Measurements from ENCODE around the gene PCSK5.
"Not testable (repeated sequence)": the region's sequence is repeated elsewhere in the genome, so short reads cannot be mapped to it uniquely, and the experiment has no call there.

The PCSK5 gene

DNA sequence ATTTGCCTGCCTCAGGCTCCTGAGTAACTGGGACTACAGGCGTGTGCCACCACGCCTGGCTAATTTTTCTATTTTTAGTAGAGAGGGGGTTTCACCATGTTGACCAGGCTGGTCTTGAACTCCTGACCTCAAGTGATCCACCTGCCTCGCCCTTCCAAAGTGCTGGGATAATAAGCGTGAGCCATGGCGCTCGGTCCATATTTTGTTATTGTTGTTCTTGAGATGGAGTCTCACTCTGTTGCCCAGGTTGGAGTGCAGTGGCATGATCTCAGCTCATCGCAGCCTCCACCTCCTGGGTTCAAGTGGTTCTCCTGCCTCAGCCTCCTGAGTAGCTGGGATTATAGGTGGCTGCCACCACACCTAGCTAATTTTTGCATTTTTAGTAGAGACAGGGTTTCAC is 433.6 kb downstream of the PCSK5 start:
- H3K27me3 ChIP-seq (ENCODE audit: control insufficient read depth, insufficient read depth, low read length); H3K27ac ChIP-seq (ENCODE audit: low read length); H3K4me3 ChIP-seq (ENCODE audit: low read length); H3K9ac ChIP-seq (ENCODE audit: low read length); H3K4me1 ChIP-seq (ENCODE audit: control insufficient read depth, low read depth, low read length); H3K9me3 ChIP-seq (ENCODE audit: control insufficient read depth, low read depth, low read length); H3K36me3 ChIP-seq (ENCODE audit: control insufficient read depth, low read depth, low read length): not testable (repeated sequence)

DNA sequence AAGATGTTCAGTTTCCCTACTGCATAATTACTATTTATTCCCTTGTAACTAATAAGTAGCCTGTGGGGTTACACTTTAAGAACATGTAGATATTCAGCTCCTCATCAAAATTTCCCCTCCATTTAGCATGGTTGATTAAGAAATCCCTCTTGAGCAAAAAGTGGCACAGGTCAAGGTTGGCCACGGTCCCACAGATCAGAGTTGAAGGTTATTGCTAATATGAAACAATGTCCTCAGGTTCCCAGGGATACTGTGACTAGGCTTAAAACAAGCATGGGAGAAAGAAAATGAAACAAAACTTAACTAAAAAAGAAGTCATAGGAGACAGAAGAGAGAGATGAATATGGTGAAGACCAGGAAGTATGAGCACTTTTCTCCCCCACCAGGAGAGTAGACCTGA is 439.6 kb downstream of the PCSK5 start:
- no peak overlapping the region for H3K9ac ChIP-seq (ENCODE audit: low read length)
- no peak overlapping the region for H3K4me3 ChIP-seq (ENCODE audit: low read length)
- H3K9me3 ChIP-seq (ENCODE audit: control insufficient read depth, low read depth, low read length) = no peaks in the 10 kb centered on the region
- H3K27ac ChIP-seq (ENCODE audit: low read length) = no peak overlapping the region
- H3K27me3 ChIP-seq (ENCODE audit: control insufficient read depth, insufficient read depth, low read length) = no peaks in the 10 kb centered on the region
- H3K4me1 ChIP-seq (ENCODE audit: control insufficient read depth, low read depth, low read length) = no peaks in the 10 kb centered on the region
- no peaks in the 10 kb centered on the region for H3K36me3 ChIP-seq (ENCODE audit: control insufficient read depth, low read depth, low read length)

DNA sequence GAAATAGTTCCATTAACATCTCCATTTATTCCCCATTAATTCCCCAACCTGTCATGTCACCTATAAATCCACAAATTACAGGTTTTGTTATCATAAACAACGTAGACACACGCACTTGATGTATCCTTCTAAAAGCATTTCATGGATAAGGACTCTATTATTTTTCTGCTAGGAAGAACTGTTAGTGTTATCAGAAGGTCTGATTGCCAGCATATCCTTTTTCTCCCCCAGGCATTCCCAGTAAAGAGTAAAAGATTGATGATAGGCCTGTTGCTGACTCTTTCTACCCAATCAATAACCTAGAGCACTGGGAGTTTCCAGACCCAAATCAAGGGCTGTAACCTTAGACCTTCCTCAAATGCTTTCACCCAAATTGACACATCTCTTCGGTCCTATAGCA is 442.9 kb downstream of the PCSK5 start:
- Histone ChIP-seq H3K27me3 (ENCODE audit: control insufficient read depth, insufficient read depth, low read length) (no peaks in the 10 kb centered on the region), H3K4me1 (ENCODE audit: control insufficient read depth, low read depth, low read length) (no peaks in the 10 kb centered on the region), H3K9me3 (ENCODE audit: control insufficient read depth, low read depth, low read length) (no peaks in the 10 kb centered on the region), H3K4me3 (ENCODE audit: low read length) (no peak overlapping the region), H3K9ac (ENCODE audit: low read length) (no peak overlapping the region), H3K27ac (ENCODE audit: low read length) (no peak overlapping the region), H3K36me3 (ENCODE audit: control insufficient read depth, low read depth, low read length) (no peaks in the 10 kb centered on the region)

DNA sequence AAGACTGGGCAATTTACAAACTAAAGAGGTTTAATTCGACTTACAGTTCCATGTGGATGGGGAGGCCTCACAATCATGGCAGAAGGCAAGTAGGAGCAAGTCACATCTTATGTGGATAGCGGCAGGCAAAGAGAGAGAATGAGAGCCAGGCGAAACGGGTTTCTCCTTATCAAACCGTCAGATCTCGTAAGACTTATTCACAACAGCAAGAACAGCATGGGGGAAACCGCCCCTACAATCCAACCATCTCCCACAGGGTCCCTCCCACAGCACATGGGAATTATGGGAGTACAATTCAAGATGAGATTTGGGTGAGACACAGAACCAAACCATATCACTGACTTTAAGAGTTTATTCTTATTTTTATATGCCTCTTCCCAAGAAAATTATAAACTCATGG is 443.5 kb downstream of the PCSK5 start:
- no peak overlapping the region for H3K9ac ChIP-seq (ENCODE audit: low read length)
- H3K36me3 ChIP-seq (ENCODE audit: control insufficient read depth, low read depth, low read length) = no peaks in the 10 kb centered on the region
- no peak overlapping the region for H3K27ac ChIP-seq (ENCODE audit: low read length)
- H3K27me3 ChIP-seq (ENCODE audit: control insufficient read depth, insufficient read depth, low read length) = no peaks in the 10 kb centered on the region
- H3K4me1 ChIP-seq (ENCODE audit: control insufficient read depth, low read depth, low read length) = no peaks in the 10 kb centered on the region
- H3K4me3 ChIP-seq (ENCODE audit: low read length) = no peak overlapping the region
- no peaks in the 10 kb centered on the region for H3K9me3 ChIP-seq (ENCODE audit: control insufficient read depth, low read depth, low read length)

DNA sequence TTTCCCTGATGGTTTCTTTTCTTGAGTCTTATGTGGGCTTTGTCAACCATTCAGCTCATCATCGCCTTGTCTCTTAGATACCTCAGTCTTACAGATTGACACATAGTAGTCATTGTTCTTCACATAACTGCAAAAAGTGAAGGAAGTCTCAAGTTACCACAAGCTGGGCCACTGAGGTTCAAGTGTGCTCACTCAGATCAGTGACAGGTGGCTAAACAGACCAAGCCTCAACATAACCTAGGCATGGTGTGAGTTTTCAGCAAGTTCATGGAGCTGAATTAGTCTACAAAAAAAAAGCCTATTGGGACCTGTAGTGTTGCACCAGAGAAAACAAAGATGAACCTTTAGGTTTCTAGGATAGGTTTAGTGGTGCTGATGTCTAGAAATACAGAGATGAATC is 445.6 kb downstream of the PCSK5 start:
- no peak overlapping the region for H3K27ac ChIP-seq (ENCODE audit: low read length)
- no peaks in the 10 kb centered on the region for H3K36me3 ChIP-seq (ENCODE audit: control insufficient read depth, low read depth, low read length)
- no peak overlapping the region for H3K4me3 ChIP-seq (ENCODE audit: low read length)
- no peak overlapping the region for H3K9ac ChIP-seq (ENCODE audit: low read length)
- H3K9me3 ChIP-seq (ENCODE audit: control insufficient read depth, low read depth, low read length) = no peaks in the 10 kb centered on the region
- no peaks in the 10 kb centered on the region for H3K4me1 ChIP-seq (ENCODE audit: control insufficient read depth, low read depth, low read length)
- H3K27me3 ChIP-seq (ENCODE audit: control insufficient read depth, insufficient read depth, low read length) = no peaks in the 10 kb centered on the region

DNA sequence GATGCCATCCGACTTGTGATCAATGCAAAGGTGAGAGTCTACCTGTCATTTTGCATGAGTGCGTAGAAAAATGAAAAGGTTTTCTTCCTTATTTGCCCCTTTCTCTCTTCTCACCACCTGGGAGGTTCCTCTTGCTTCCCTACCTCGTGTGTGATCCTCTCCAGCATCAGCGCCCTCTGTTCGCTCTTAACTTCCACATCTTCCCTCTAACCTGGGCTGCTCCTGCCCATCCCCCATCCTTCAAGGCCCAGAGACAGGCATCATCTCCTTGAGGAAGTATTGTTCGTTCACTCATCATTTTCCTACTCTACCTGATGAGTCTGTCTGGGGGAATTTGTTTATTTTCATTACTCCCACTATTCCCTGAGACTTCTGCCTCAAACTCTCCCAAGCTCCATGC is 447.9 kb downstream of the PCSK5 start:
- Histone ChIP-seq H3K4me1 (ENCODE audit: control insufficient read depth, low read depth, low read length) (no peaks in the 10 kb centered on the region), H3K4me3 (ENCODE audit: low read length) (no peak overlapping the region), H3K27ac (ENCODE audit: low read length) (no peak overlapping the region), H3K9ac (ENCODE audit: low read length) (no peak overlapping the region), H3K27me3 (ENCODE audit: control insufficient read depth, insufficient read depth, low read length) (no peaks in the 10 kb centered on the region), H3K9me3 (ENCODE audit: control insufficient read depth, low read depth, low read length) (no peaks in the 10 kb centered on the region), H3K36me3 (ENCODE audit: control insufficient read depth, low read depth, low read length) (no peaks in the 10 kb centered on the region)

DNA sequence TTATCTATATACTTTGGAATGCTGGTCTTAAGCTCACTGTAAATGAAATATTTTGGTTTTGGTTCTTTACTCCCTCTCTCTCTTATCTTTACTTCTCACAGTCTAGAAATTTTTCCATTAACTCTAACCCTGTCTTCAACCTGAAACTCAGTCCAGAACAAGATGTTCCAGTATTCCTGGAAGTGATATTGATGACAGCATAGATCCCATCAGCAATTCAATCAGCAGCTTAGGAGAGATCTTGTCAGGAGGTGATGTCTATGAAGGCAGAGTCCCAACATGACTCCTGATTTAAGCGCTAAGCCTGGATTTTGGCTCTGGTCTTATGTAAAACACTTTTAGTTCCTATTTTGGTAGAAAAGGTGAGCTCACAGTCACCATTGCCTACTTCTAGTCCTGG is 451.1 kb downstream of the PCSK5 start:
- H3K4me1 ChIP-seq (ENCODE audit: control insufficient read depth, low read depth, low read length) = no peaks in the 10 kb centered on the region
- no peaks in the 10 kb centered on the region for H3K27me3 ChIP-seq (ENCODE audit: control insufficient read depth, insufficient read depth, low read length)
- H3K9ac ChIP-seq (ENCODE audit: low read length) = no peak overlapping the region
- H3K4me3 ChIP-seq (ENCODE audit: low read length) = no peak overlapping the region
- H3K9me3 ChIP-seq (ENCODE audit: control insufficient read depth, low read depth, low read length) = no peaks in the 10 kb centered on the region
- no peak overlapping the region for H3K27ac ChIP-seq (ENCODE audit: low read length)
- H3K36me3 ChIP-seq (ENCODE audit: control insufficient read depth, low read depth, low read length) = no peaks in the 10 kb centered on the region

DNA sequence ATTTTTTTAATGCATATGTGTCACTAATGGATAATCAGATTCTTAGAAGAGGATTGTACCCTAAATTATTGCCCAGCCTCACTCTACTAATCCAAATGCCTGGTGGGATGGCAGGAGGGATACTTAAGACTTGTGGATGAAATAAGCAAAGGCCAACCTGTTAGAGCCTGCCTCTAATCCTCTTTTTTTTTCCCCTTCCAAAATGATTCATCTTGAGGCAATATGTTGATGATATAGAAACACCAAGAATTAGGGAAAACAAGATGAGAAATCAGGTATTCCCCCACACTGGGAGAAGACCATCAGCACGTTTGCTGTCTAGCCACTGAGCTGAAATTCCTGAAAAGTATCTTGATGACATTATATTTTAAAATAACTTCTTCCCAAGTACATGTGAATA is 451.7 kb downstream of the PCSK5 start:
- H3K9me3 ChIP-seq (ENCODE audit: control insufficient read depth, low read depth, low read length) = no peaks in the 10 kb centered on the region
- H3K27me3 ChIP-seq (ENCODE audit: control insufficient read depth, insufficient read depth, low read length) = no peaks in the 10 kb centered on the region
- no peaks in the 10 kb centered on the region for H3K4me1 ChIP-seq (ENCODE audit: control insufficient read depth, low read depth, low read length)
- H3K36me3 ChIP-seq (ENCODE audit: control insufficient read depth, low read depth, low read length) = no peaks in the 10 kb centered on the region
- H3K4me3 ChIP-seq (ENCODE audit: low read length) = no peak overlapping the region
- no peak overlapping the region for H3K27ac ChIP-seq (ENCODE audit: low read length)
- no peak overlapping the region for H3K9ac ChIP-seq (ENCODE audit: low read length)

DNA sequence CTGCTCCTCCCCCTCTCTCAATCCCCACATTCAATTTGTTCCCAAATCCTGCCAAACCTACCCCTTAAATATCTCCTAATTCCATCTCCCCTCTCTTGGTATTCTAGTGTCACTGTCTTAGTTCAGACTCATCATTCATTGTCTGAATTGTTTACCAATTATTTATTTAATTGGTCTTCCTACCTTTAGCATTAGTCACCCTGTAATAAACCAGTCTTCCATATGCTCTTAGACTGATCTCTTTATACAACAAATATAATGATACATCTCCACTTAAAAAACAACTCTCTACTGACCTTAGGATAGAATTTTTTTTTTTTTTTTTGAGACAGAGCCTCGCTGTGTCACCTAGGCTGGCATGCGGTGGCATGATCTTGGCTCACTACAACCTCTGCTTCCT is 452.4 kb downstream of the PCSK5 start:
- H3K27me3 ChIP-seq (ENCODE audit: control insufficient read depth, insufficient read depth, low read length) = no peaks in the 10 kb centered on the region
- no peak overlapping the region for H3K27ac ChIP-seq (ENCODE audit: low read length)
- H3K4me3 ChIP-seq (ENCODE audit: low read length) = no peak overlapping the region
- H3K4me1 ChIP-seq (ENCODE audit: control insufficient read depth, low read depth, low read length) = no peaks in the 10 kb centered on the region
- H3K9me3 ChIP-seq (ENCODE audit: control insufficient read depth, low read depth, low read length) = no peaks in the 10 kb centered on the region
- H3K9ac ChIP-seq (ENCODE audit: low read length) = no peak overlapping the region
- H3K36me3 ChIP-seq (ENCODE audit: control insufficient read depth, low read depth, low read length) = no peaks in the 10 kb centered on the region

DNA sequence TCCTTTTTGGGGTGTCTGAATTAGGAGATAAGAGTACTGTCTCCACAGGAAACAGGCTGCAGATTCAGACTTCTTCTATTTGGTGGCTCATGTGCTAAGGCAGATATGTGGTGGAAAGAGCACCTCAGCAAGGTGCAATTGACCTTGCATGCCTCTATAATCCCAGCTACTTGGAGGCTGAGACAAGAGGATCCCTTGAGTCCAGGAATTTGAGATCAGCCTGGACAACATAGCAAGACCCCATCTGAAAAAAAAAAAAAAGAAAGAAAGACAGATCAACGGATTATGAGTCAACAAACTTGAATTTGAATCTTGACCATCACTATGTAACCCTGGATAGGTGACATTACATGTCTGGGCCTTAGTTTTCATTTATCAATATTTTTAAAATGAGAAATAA is 459.4 kb downstream of the PCSK5 start:
- Histone ChIP-seq H3K4me1 (ENCODE audit: control insufficient read depth, low read depth, low read length) (no peaks in the 10 kb centered on the region), H3K9ac (ENCODE audit: low read length) (no peak overlapping the region), H3K4me3 (ENCODE audit: low read length) (no peak overlapping the region), H3K9me3 (ENCODE audit: control insufficient read depth, low read depth, low read length) (no peaks in the 10 kb centered on the region), H3K27ac (ENCODE audit: low read length) (no peak overlapping the region), H3K36me3 (ENCODE audit: control insufficient read depth, low read depth, low read length) (no peaks in the 10 kb centered on the region), H3K27me3 (ENCODE audit: control insufficient read depth, insufficient read depth, low read length) (no peaks in the 10 kb centered on the region)

DNA sequence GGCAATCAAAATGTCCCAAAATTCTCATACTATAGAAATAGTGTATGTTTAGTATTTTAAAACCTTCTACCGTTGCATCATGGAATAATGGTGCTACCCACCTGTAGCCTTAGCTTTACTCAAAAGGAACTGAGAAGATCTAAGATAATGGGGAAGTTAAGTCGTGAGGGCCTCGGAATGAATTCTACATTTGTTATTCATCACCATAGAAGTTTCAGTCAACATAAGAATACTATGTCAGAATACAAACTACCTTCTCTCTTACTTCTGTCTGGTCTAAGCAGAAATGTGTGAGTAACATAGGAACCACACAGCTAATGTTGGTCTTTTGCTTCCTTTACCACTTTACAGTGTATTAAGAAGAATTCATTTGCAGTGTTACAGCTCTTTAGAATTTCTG is 460.5 kb downstream of the PCSK5 start:
- Histone ChIP-seq H3K9ac (ENCODE audit: low read length) (no peak overlapping the region), H3K4me3 (ENCODE audit: low read length) (no peak overlapping the region), H3K27ac (ENCODE audit: low read length) (no peak overlapping the region), H3K36me3 (ENCODE audit: control insufficient read depth, low read depth, low read length) (no peaks in the 10 kb centered on the region), H3K27me3 (ENCODE audit: control insufficient read depth, insufficient read depth, low read length) (no peaks in the 10 kb centered on the region), H3K4me1 (ENCODE audit: control insufficient read depth, low read depth, low read length) (no peaks in the 10 kb centered on the region), H3K9me3 (ENCODE audit: control insufficient read depth, low read depth, low read length) (no peaks in the 10 kb centered on the region)

DNA sequence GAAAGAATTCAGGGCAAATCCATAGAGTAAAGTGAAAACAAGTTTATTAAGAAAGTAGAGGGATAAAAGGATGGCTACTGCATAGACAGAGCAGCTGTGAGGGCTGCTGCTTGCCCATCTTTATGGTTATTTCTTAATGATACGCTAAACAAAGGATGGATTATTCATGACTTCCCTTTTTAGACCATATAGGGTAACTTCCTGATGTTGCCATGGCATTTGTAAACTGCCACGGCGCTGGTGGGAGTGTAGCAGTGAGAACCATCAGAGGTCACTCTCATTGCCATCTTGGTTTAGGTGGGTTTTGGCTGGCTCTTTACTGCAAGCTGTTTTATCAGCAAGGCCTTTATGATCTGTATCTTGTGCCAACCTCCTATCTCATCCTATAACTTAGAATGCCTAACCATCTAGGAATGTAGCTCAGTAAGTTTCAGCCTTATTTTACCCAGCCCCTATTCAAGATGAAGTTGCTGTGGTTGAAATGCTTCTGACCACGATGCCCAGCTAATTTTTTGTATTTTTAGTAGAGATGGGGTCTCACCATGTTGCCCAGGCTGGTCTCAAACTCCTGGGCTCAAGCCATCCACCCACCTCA is 461.6 kb downstream of the PCSK5 start:
- Histone ChIP-seq H3K4me3 (ENCODE audit: low read length) (no peak overlapping the region), H3K9me3 (ENCODE audit: control insufficient read depth, low read depth, low read length) (no peaks in the 10 kb centered on the region), H3K4me1 (ENCODE audit: control insufficient read depth, low read depth, low read length) (no peaks in the 10 kb centered on the region), H3K36me3 (ENCODE audit: control insufficient read depth, low read depth, low read length) (no peaks in the 10 kb centered on the region), H3K27ac (ENCODE audit: low read length) (no peak overlapping the region), H3K27me3 (ENCODE audit: control insufficient read depth, insufficient read depth, low read length) (no peaks in the 10 kb centered on the region), H3K9ac (ENCODE audit: low read length) (no peak overlapping the region)
